ENCODE measurements around the gene KIAA1217.
A peak's percentile ranks its signal among the peaks of the same experiment; 100 is the strongest.

KIAA1217 gene

DNA sequence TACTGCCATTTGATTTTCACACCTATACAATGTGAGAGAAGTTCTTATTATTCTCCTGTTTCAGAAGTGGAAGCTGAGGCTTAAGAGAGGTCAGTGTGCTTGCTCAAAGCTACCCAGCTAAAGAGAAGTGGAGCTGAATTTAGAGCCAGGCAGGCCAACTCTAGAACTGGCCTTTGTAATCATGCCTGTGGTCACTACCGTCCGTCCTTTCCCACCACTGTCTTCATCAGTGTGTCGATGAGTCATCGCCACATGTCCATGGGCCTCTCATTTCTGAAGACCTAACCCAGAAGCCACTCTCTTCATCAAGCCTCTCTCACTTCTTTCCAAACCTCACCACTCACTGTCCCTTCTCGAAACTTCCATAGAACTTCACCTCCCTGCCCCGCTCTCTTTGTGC is 237.8 kb downstream of the KIAA1217 start:
- TF ChIP-seq, protein P1, sequence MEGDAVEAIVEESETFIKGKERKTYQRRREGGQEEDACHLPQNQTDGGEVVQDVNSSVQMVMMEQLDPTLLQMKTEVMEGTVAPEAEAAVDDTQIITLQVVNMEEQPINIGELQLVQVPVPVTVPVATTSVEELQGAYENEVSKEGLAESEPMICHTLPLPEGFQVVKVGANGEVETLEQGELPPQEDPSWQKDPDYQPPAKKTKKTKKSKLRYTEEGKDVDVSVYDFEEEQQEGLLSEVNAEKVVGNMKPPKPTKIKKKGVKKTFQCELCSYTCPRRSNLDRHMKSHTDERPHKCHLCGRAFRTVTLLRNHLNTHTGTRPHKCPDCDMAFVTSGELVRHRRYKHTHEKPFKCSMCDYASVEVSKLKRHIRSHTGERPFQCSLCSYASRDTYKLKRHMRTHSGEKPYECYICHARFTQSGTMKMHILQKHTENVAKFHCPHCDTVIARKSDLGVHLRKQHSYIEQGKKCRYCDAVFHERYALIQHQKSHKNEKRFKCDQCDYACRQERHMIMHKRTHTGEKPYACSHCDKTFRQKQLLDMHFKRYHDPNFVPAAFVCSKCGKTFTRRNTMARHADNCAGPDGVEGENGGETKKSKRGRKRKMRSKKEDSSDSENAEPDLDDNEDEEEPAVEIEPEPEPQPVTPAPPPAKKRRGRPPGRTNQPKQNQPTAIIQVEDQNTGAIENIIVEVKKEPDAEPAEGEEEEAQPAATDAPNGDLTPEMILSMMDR (IDR thresholded peaks at IDR 0.05; ENCODE audit: control insufficient read depth, insufficient read depth, low read depth, low read length, missing control alignments), result no peak
- no peak for DNase-seq (ENCODE audit: low read depth)
- no peak overlapping the region for H3K4me3 ChIP-seq (ENCODE audit: control insufficient read depth, low read depth, low read length)

DNA sequence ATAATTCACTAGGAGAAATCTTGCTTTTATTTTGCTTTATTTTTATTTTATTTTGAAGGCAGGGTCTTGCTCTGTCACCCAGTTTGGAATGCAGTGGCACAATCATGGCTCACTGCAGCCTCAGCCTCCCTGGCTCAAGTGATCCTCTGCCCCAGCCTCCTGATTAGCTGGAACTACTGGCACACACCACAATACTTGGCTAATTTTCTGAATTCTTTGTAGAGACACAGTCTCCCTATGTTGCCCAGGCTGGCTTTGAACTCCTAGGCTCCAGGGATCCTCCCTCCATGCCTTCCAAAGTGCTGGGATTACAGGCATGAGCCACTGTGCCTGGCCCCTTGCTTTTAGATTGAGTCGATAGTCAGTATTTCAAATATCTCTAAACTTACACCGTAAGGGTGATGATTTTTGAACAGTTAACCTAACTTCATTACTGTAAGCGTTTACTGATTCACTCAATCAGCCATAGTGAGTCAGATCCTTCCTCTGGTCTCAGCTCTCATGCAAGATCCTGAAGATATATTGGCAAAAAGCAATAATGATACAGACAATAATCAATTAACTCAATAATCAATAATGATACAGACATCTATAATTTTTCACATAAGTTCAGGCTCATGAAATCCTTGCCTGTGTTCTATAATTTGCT is 239.5 kb downstream of the KIAA1217 start:
- TF ChIP-seq, protein P1 (IDR thresholded peaks at IDR 0.05; ENCODE audit: control insufficient read depth, insufficient read depth, low read depth, low read length, missing control alignments), result no peak
- DNase-seq (ENCODE audit: low read depth), result no peak
- no peak overlapping the region for H3K4me3 ChIP-seq (ENCODE audit: control insufficient read depth, low read depth, low read length)

DNA sequence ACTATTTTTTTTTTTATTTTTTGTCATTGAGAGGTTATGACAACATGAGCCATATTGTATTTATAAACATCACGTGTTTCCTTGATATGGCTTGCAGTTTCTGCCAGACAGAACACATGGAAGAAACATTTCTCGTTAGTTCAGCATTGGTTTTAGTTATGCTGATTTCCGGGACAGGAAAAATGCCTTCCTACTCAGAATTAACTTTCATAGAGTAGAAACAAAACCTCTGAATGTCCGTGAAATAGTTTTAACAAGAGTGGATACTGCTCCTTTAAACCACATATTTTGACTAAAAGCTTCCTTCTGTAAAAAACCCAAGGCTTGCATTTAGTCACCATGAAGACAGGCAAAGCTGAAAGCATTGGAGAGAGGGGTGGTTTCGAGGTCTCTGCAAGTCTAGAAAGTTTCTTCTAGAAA is 240.4 kb downstream of the KIAA1217 start:
- peak overlapping the region; percentile 25 for H3K4me3 ChIP-seq (ENCODE audit: control insufficient read depth, low read depth, low read length)
- no peak for DNase-seq (ENCODE audit: low read depth)
- TF ChIP-seq, protein P1 (IDR thresholded peaks at IDR 0.05; ENCODE audit: control insufficient read depth, insufficient read depth, low read depth, low read length, missing control alignments), result no peak

DNA sequence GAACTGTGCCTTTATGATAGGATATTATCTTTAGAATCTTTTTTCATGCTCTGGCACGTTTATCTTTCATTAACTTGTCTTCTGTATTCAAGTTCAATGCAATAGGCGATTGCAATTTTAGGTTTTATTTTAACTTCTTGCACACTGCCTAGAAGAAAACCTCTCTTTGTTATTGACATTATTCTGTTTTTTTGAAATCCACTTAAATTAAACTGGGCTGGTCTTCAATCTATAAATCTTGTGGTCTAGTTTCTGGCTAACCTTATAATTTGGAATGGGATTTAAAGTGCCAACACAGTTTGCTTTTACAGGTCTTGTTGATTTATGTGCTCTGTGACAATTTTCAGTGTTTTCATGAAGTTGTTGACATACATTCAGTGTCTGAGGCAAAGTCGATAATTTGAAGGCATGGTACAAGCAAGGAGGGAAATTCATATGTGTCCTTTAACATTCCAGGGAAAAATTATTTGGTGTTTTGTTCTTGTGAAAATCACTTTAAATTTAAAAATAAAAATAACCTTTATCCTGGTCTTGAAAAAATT is 240.9 kb downstream of the KIAA1217 start:
- no peak for DNase-seq (ENCODE audit: low read depth)
- TF ChIP-seq, protein P1 (IDR thresholded peaks at IDR 0.05; ENCODE audit: control insufficient read depth, insufficient read depth, low read depth, low read length, missing control alignments), result no peak
- peak overlapping the region; percentile 25 for H3K4me3 ChIP-seq (ENCODE audit: control insufficient read depth, low read depth, low read length)

- no peak for DNase-seq (ENCODE audit: low read depth)
- peak overlapping the region; percentile 5 for H3K4me3 ChIP-seq (ENCODE audit: control insufficient read depth, low read depth, low read length)
- TF ChIP-seq, protein P1 (IDR thresholded peaks at IDR 0.05; ENCODE audit: control insufficient read depth, insufficient read depth, low read depth, low read length, missing control alignments), result no peak
Measured at GRCh38 chr10:24451325-24451820, 242.4 kb downstream of the KIAA1217 start.

DNA sequence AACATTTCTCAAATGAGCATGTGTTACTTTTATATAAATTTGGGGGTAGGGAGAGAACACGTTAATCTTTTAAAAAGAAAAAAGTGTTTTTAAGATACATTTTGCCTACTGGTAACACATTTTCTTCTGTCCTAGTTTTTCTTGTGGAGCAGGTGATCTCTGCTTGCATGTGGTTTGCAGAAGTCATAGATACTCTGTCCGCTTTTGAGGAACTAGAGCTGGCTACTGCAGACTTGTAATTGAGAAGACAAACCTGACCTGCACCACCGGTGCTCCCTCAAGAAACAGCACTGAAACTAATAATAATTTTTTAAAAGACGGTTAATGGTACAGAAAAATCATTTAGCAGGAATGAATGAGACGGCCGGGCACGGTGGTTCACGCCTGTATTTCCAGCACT is 243.1 kb downstream of the KIAA1217 start:
- DNase-seq (ENCODE audit: low read depth), result no peak
- TF ChIP-seq, protein P1 (IDR thresholded peaks at IDR 0.05; ENCODE audit: control insufficient read depth, insufficient read depth, low read depth, low read length, missing control alignments), result no peak
- no peak overlapping the region for H3K4me3 ChIP-seq (ENCODE audit: control insufficient read depth, low read depth, low read length)
